ENCODE measurements around the gene OCA2. TPM values are rescaled to one million over a fixed set of nuclear protein-coding genes. Genes with fewer than 3 reads are reported as not detected.

The OCA2 gene
- total RNA-seq, 4 donors from 2014 or later, result 0.17 to 1.2 (median 0.24) TPM

GRCh38 chr15:27821273-27821672 is 277.8 kb downstream of the OCA2 start:
- Histone ChIP-seq H3K4me3 (no peak overlapping the region), H3K36me3 (no peaks in the 10 kb centered on the region), H3K4me1 (no peaks in the 10 kb centered on the region), H3K9me3 (peaks cover 0 to 9% (median 0%) of the 10 kb centered on the region in 4 donors), H3K27ac (replicated peaks in 1 of 4) (no peak overlapping the region), H3K27me3 (no peaks in the 10 kb centered on the region)
- 54% methylated on average over 3 of the region's 3 CpGs for WGBS
- intact Hi-C loops (cut with DNase I), result no loop called here
- TF ChIP-seq CTCF (IDR thresholded peaks at IDR 0.05) (no peak), POLR2AphosphoS5 (IDR thresholded peaks at IDR 0.05) (no peak), POLR2A (IDR thresholded peaks at IDR 0.05; ENCODE audit: low read depth) (no peak), EP300 (IDR thresholded peaks at IDR 0.05) (no peak)
- peak; percentile 68 for DNase-seq (ENCODE audit: extremely low spot score)

- no peaks in the 10 kb centered on the region for H3K36me3 ChIP-seq
- no peaks in the 10 kb centered on the region for H3K27me3 ChIP-seq
- WGBS, result 88% methylated on average over 4 of the region's 4 CpGs
- DNase-seq (ENCODE audit: extremely low spot score), result peak; percentile 70
- peaks cover 0 to 9% (median 0%) of the 10 kb centered on the region in 4 donors for H3K9me3 ChIP-seq
- H3K27ac ChIP-seq (replicated peaks in 1 of 4), result no peak overlapping the region
- intact Hi-C loops (cut with DNase I), result no loop called here
- TF ChIP-seq EP300 (IDR thresholded peaks at IDR 0.05) (no peak), POLR2A (IDR thresholded peaks at IDR 0.05; ENCODE audit: low read depth) (no peak), POLR2AphosphoS5 (IDR thresholded peaks at IDR 0.05) (no peak), CTCF (IDR thresholded peaks at IDR 0.05) (no peak)
- no peak overlapping the region for H3K4me3 ChIP-seq
- no peaks in the 10 kb centered on the region for H3K4me1 ChIP-seq
Observed at GRCh38 chr15:27820722-27821121, 278.4 kb downstream of the OCA2 start.

GRCh38 chr15:27820232-27820631 is 278.9 kb downstream of the OCA2 start:
- TF ChIP-seq EP300 (IDR thresholded peaks at IDR 0.05) (no peak), CTCF (IDR thresholded peaks at IDR 0.05) (no peak), POLR2AphosphoS5 (IDR thresholded peaks at IDR 0.05) (no peak), POLR2A (IDR thresholded peaks at IDR 0.05; ENCODE audit: low read depth) (no peak)
- DNase-seq (ENCODE audit: extremely low spot score), result no peak
- Histone ChIP-seq H3K27me3 (no peaks in the 10 kb centered on the region), H3K4me1 (no peaks in the 10 kb centered on the region), H3K27ac (replicated peaks in 1 of 4) (no peak overlapping the region), H3K4me3 (no peak overlapping the region), H3K9me3 (peaks cover 0 to 9% (median 0%) of the 10 kb centered on the region in 4 donors), H3K36me3 (no peaks in the 10 kb centered on the region)
- 78% methylated on average over 7 of the region's 7 CpGs for WGBS
- intact Hi-C loops (cut with DNase I), result no loop called here

GRCh38 chr15:27817258-27817657 is 281.9 kb downstream of the OCA2 start:
- intact Hi-C loops (cut with DNase I), result no loop called here
- TF ChIP-seq POLR2A (IDR thresholded peaks at IDR 0.05; ENCODE audit: low read depth), result no peak
- no peak for TF ChIP-seq CTCF (IDR thresholded peaks at IDR 0.05)
- TF ChIP-seq EP300 (IDR thresholded peaks at IDR 0.05), result no peak
- TF ChIP-seq POLR2AphosphoS5 (IDR thresholded peaks at IDR 0.05), result no peak
- Histone ChIP-seq H3K4me3 (no peak overlapping the region), H3K4me1 (no peaks in the 10 kb centered on the region), H3K9me3 (peaks cover 0 to 9% (median 0%) of the 10 kb centered on the region in 4 donors), H3K36me3 (no peaks in the 10 kb centered on the region), H3K27ac (replicated peaks in 1 of 4) (no peak overlapping the region), H3K27me3 (no peaks in the 10 kb centered on the region)
- WGBS, result 84% methylated on average over 3 of the region's 3 CpGs
- peak; percentile 60 for DNase-seq (ENCODE audit: extremely low spot score)

- H3K27me3 ChIP-seq, result no peaks in the 10 kb centered on the region
- no peak overlapping the region for H3K27ac ChIP-seq (replicated peaks in 1 of 4)
- H3K36me3 ChIP-seq, result no peaks in the 10 kb centered on the region
- DNase-seq (ENCODE audit: extremely low spot score), result peak; percentile 70
- H3K9me3 ChIP-seq, result peaks cover 0 to 9% (median 0%) of the 10 kb centered on the region in 4 donors
- no peaks in the 10 kb centered on the region for H3K4me1 ChIP-seq
- intact Hi-C loops (cut with DNase I), result no loop called here
- H3K4me3 ChIP-seq, result no peak overlapping the region
- TF ChIP-seq CTCF (IDR thresholded peaks at IDR 0.05), result no peak
- no peak for TF ChIP-seq POLR2A (IDR thresholded peaks at IDR 0.05; ENCODE audit: low read depth)
- no peak for TF ChIP-seq POLR2AphosphoS5 (IDR thresholded peaks at IDR 0.05)
- no peak for TF ChIP-seq EP300 (IDR thresholded peaks at IDR 0.05)
- 91% methylated on average over 8 of the region's 8 CpGs for WGBS
Observed at GRCh38 chr15:27816790-27817189, 282.3 kb downstream of the OCA2 start.
